Measurements from ENCODE around the gene TUBB. TPM values are rescaled to one million over a fixed set of nuclear protein-coding genes. Genes with fewer than 3 reads are reported as not detected.

TUBB gene
- total and polyA plus RNA-seq, 2 donors (not counting 3 experiments of a cell fraction or from before 2014, with no cell fraction given) = 1,276 to 1,408 TPM

- H3K9me3 ChIP-seq (replicated peaks; ENCODE audit: control insufficient read depth, insufficient read depth, low read length) = no peaks in the 10 kb centered on the region
- no TSS peak for BruUV-seq (replicated peaks)
- no peaks in the 10 kb centered on the region for H4K20me1 ChIP-seq (replicated peaks; ENCODE audit: control insufficient read depth, extremely low read depth, insufficient read depth, low read length)
- peaks cover 47% of the 10 kb centered on the region for H3K4me1 ChIP-seq (ENCODE audit: control insufficient read depth, extremely low read depth, insufficient read depth, low read length)
- H3K27ac ChIP-seq (ENCODE audit: insufficient read depth, low read depth, low read length) = no peak overlapping the region
- peaks cover 50% of the 10 kb centered on the region for H3K79me2 ChIP-seq (ENCODE audit: control insufficient read depth, insufficient read depth, low read length)
- CTCF ChIA-PET = interaction anchor here (0.6 to 2.3 kb wide), 5 partner anchors 10 to 88 kb away, joined by 3 to 13 read pairs (median 7); no protein-coding TSS in a partner anchor
- no peak for TF ChIP-seq MYC (IDR thresholded peaks at IDR 0.05; ENCODE audit: low read depth, low read length)
- POLR2A ChIA-PET = interaction anchor here (0.9 kb wide), 1 partner anchor 80 kb away, joined by 3 read pairs; no protein-coding TSS in a partner anchor
- FAIRE-seq (no peak), DNase-seq (ENCODE audit: low read depth, low spot score) (peak; percentile 47)
- H3K27me3 ChIP-seq (ENCODE audit: control insufficient read depth in 2 of 2, insufficient read depth in 2 of 2, low read length in 2 of 2) = no peaks in the 10 kb centered on the region
- no peak overlapping the region for H3K4me3 ChIP-seq (replicated peaks in 1 of 3; ENCODE audit: insufficient read depth in 1 of 3, low read depth in 1 of 3, low read length in 3 of 3)
- intact Hi-C loops (cut with micrococcal nuclease) = loop anchor here (5.0 kb wide), 1 partner anchor 347 kb away; no protein-coding TSS in a partner anchor
- no peak overlapping the region for H2AFZ ChIP-seq (ENCODE audit: low read depth, low read length)
- H3K9me1 ChIP-seq (replicated peaks; ENCODE audit: control insufficient read depth, extremely low read depth, insufficient read depth, low read length) = no peaks in the 10 kb centered on the region
- H3K36me3 ChIP-seq (ENCODE audit: control insufficient read depth in 2 of 2, extremely low read depth in 1 of 2, insufficient read depth in 2 of 2, low read length in 2 of 2) = peaks cover 2 to 4% of the 10 kb centered on the region in 2 experiments
- dilution Hi-C loops (cut with MboI; ENCODE audit: extremely low pct_ligation_motif_present, low sequenced_read_pairs) = loop anchor here (25.0 kb wide), 1 partner anchor 147 kb away; the partner anchor contains the start of gene DDR1
- no peak overlapping the region for H3K9ac ChIP-seq (replicated peaks; ENCODE audit: extremely low read depth, insufficient read depth, low read length)
- no peak overlapping the region for H3K4me2 ChIP-seq (ENCODE audit: insufficient read depth, low read length)
Measured at GRCh38 chr6:30740540-30740870, 20.4 kb downstream of the TUBB start.

DNA sequence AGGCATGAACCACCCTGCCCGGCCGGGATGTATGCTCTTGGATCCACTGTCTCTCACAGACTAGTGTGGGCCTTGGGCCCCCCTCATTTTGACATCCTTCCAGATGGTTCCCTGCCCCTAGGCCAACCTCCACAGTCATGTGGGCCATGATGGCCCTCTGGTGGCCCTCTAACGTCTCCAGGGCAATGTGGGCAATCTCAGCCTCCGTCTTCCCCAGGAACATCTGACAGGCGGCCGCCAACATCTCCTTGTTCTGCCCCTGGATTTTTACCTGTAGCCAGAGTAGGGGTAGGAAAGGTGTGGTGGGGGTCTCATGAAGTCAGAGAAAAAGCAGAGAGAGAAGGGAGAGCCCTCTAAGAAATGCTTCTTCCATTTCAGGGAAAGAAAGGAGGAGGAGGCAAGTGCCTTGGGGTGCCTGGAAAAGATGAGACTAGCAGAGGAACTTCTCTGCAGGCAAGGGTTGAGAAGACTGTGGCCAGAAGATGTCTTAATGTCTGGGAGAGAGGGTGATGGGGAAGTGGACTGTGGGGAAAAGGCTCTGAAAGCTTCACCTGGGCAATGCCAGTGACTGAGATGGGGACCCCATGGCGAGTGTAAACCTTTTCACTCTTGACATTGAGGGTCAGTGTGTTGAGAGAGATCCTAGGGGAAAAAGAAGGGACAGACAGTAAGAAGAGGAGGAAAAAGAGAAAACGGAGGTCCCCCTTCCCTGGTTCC is 21.1 kb downstream of the TUBB start:
- no peaks in the 10 kb centered on the region for H4K20me1 ChIP-seq (replicated peaks; ENCODE audit: control insufficient read depth, extremely low read depth, insufficient read depth, low read length)
- H3K4me2 ChIP-seq (ENCODE audit: insufficient read depth, low read length) = peak overlapping the region; percentile 56
- peak; percentile 4 for FAIRE-seq
- H3K27ac ChIP-seq (ENCODE audit: insufficient read depth, low read depth, low read length) = peak overlapping the region; percentile 89
- ChIA-PET POLR2A (interaction anchor here (1.1 to 2.0 kb wide), 3 partner anchors 11 to 40 kb away, joined by 4 to 11 read pairs (median 9); no protein-coding TSS in a partner anchor), CTCF (interaction anchor here (0.6 to 2.3 kb wide), 9 partner anchors 10 to 346 kb away, joined by 3 to 13 read pairs (median 6); no protein-coding TSS in a partner anchor)
- peak overlapping the region; percentile 92 for H3K9ac ChIP-seq (replicated peaks; ENCODE audit: extremely low read depth, insufficient read depth, low read length)
- DNase-seq (ENCODE audit: low read depth, low spot score) = peak; percentile 66
- TF ChIP-seq POLR2A (IDR thresholded peaks at IDR 0.05; ENCODE audit: low read depth, low read length) = no peak
- TF ChIP-seq MYC (IDR thresholded peaks at IDR 0.05; ENCODE audit: low read depth, low read length) = no peak
- H2AFZ ChIP-seq (ENCODE audit: low read depth, low read length) = no peak overlapping the region
- intact Hi-C loops (cut with micrococcal nuclease) = loop anchor here (5.0 kb wide), 1 partner anchor 346 kb away; no protein-coding TSS in a partner anchor
- no TSS peak for BruUV-seq (replicated peaks)
- no peaks in the 10 kb centered on the region for H3K9me3 ChIP-seq (replicated peaks; ENCODE audit: control insufficient read depth, insufficient read depth, low read length)
- peak overlapping the region in 1 of 3 experiments; percentile 61 for H3K4me3 ChIP-seq (replicated peaks in 1 of 3; ENCODE audit: insufficient read depth in 1 of 3, low read depth in 1 of 3, low read length in 3 of 3)
- H3K4me1 ChIP-seq (ENCODE audit: control insufficient read depth, extremely low read depth, insufficient read depth, low read length) = peaks cover 47% of the 10 kb centered on the region
- peaks cover 46% of the 10 kb centered on the region for H3K79me2 ChIP-seq (ENCODE audit: control insufficient read depth, insufficient read depth, low read length)
- H3K36me3 ChIP-seq (ENCODE audit: control insufficient read depth in 2 of 2, extremely low read depth in 1 of 2, insufficient read depth in 2 of 2, low read length in 2 of 2) = peaks cover 2% of the 10 kb centered on the region in 2 experiments
- H3K27me3 ChIP-seq (ENCODE audit: control insufficient read depth in 2 of 2, insufficient read depth in 2 of 2, low read length in 2 of 2) = no peaks in the 10 kb centered on the region
- dilution Hi-C loops (cut with MboI; ENCODE audit: extremely low pct_ligation_motif_present, low sequenced_read_pairs) = loop anchor here (25.0 kb wide), 1 partner anchor 146 kb away; the partner anchor contains the start of gene DDR1
- H3K9me1 ChIP-seq (replicated peaks; ENCODE audit: control insufficient read depth, extremely low read depth, insufficient read depth, low read length) = no peaks in the 10 kb centered on the region
